Thyroid gland (tissue), 4 donors: ENCODE results near the gene STK24.

Experiments
- CTCF ChIP-seq, 6 experiments: fragments of 200-600 bp in 3 of 6; fragments of 450-650 bp in 3 of 6; sonication (generic) in 3 of 6; IDR thresholded peaks; one replicate each; pipeline ENCODE4 v1.5.1; 2016 to 2019; ENCODE audit warnings: antibody characterized with exemption in 6 of 6, mild to moderate bottlenecking in 2 of 6, inconsistent platforms in 1 of 6, moderate library complexity in 1 of 6
- POLR2A ChIP-seq, 2 donors: fragments of 450-650 bp; IDR thresholded peaks; one replicate each; pipeline ENCODE4 v1.6.1; 2017; ENCODE audit warnings: antibody characterized with exemption in 2 of 2, mild to moderate bottlenecking in 2 of 2, moderate library complexity in 1 of 2

- TF ChIP-seq POLR2A (IDR thresholded peaks at IDR 0.05) (no peak), CTCF (IDR thresholded peaks at IDR 0.05) (no peak)
Observed at GRCh38 chr13:98467263-98467985, 109.5 kb downstream of the STK24 start.
